ENCODE results near the gene EVA1C. TPM values are rescaled to one million over a fixed set of nuclear protein-coding genes. Genes with fewer than 3 reads are reported as not detected.
A peak's percentile ranks its signal among the peaks of the same experiment; 100 is the strongest.

Gene EVA1C
- total and polyA plus RNA-seq, 4 donors: 5.6 to 13.4 (median 10.7) TPM

DNA sequence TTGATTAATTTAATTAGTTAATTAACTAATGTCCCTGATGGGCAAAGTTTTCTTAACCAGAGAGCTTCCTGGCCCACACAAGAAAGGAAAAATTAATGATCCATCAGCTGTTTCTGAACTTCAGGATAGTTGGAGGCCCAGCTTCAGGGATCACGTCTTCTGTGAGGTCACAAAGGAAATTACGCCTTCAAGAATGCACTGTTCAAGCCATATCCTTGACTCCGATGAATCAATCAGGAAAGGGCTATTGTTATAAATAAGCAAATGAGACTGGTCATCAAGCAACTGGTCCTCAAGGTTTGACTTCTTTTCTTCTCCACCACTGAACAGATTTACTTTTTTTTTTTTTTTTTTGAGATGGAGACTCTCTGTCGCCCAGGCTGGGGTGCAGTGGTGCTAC, 132.2 kb downstream of the EVA1C start:
- Histone ChIP-seq H3K27ac (ENCODE audit: low read depth, low read length) (no peak overlapping the region), H3K36me3 (ENCODE audit: control insufficient read depth, insufficient read depth, low read length) (no peaks in the 10 kb centered on the region), H3K4me1 (ENCODE audit: control insufficient read depth, insufficient read depth, low read length) (no peaks in the 10 kb centered on the region), H3K9me3 (ENCODE audit: control insufficient read depth, insufficient read depth, low read length) (no peaks in the 10 kb centered on the region), H3K4me3 (ENCODE audit: low read depth, low read length) (no peak overlapping the region), H3K27me3 (ENCODE audit: control insufficient read depth, insufficient read depth, low read length) (no peaks in the 10 kb centered on the region)
- DNase-seq (ENCODE audit: low read depth in 4 of 6, low spot score in 6 of 6): no peak
- 100% methylated on average over 1 of the region's 4 CpGs for WGBS (ENCODE audit: insufficient coverage)

- no peak for DNase-seq (ENCODE audit: low read depth in 4 of 6, low spot score in 6 of 6)
- H3K4me1 ChIP-seq (ENCODE audit: control insufficient read depth, insufficient read depth, low read length): no peaks in the 10 kb centered on the region
- H3K9me3 ChIP-seq (ENCODE audit: control insufficient read depth, insufficient read depth, low read length): no peaks in the 10 kb centered on the region
- no peaks in the 10 kb centered on the region for H3K36me3 ChIP-seq (ENCODE audit: control insufficient read depth, insufficient read depth, low read length)
- no peak overlapping the region for H3K27ac ChIP-seq (ENCODE audit: low read depth, low read length)
- H3K27me3 ChIP-seq (ENCODE audit: control insufficient read depth, insufficient read depth, low read length): no peaks in the 10 kb centered on the region
- no peak overlapping the region for H3K4me3 ChIP-seq (ENCODE audit: low read depth, low read length)
- 80% methylated on average over 1 of the region's 6 CpGs for WGBS (ENCODE audit: insufficient coverage)
Measured at GRCh38 chr21:32545948-32546441, 133.5 kb downstream of the EVA1C start.

GRCh38 chr21:32547018-32547417, 134.5 kb downstream of the EVA1C start:
- no peaks in the 10 kb centered on the region for H3K9me3 ChIP-seq (ENCODE audit: control insufficient read depth, insufficient read depth, low read length)
- H3K27ac ChIP-seq (ENCODE audit: low read depth, low read length): no peak overlapping the region
- H3K4me1 ChIP-seq (ENCODE audit: control insufficient read depth, insufficient read depth, low read length): no peaks in the 10 kb centered on the region
- H3K27me3 ChIP-seq (ENCODE audit: control insufficient read depth, insufficient read depth, low read length): no peaks in the 10 kb centered on the region
- WGBS (ENCODE audit: insufficient coverage): 92% methylated on average over 1 of the region's 4 CpGs
- no peak overlapping the region for H3K4me3 ChIP-seq (ENCODE audit: low read depth, low read length)
- DNase-seq (ENCODE audit: low read depth in 4 of 6, low spot score in 6 of 6): no peak
- H3K36me3 ChIP-seq (ENCODE audit: control insufficient read depth, insufficient read depth, low read length): no peaks in the 10 kb centered on the region

DNA sequence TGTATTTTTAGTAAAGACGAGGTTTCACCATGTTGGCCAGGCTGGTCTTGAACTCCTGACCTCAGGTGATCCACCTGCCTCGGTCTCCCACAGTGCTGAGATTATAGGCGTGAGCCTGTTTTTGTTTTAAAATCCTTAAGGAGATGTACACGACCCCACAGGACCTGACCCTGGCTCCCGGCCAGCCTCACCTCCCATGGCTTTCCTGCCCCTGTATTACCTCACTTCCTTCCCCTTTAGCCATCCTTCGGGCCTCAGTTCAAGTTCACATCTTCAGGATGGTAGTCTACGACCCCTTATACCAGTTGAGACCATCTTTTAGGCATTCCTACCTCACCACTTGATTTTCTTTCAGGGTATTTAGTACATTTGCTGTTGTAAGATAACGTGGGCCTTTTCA, 136.5 kb downstream of the EVA1C start:
- WGBS (ENCODE audit: insufficient coverage): 85% methylated on average over 6 of the region's 8 CpGs
- no peak overlapping the region for H3K27ac ChIP-seq (ENCODE audit: low read depth, low read length)
- H3K4me1 ChIP-seq (ENCODE audit: control insufficient read depth, insufficient read depth, low read length): no peaks in the 10 kb centered on the region
- DNase-seq (ENCODE audit: low read depth in 4 of 6, low spot score in 6 of 6): no peak
- H3K27me3 ChIP-seq (ENCODE audit: control insufficient read depth, insufficient read depth, low read length): no peaks in the 10 kb centered on the region
- H3K4me3 ChIP-seq (ENCODE audit: low read depth, low read length): no peak overlapping the region
- no peaks in the 10 kb centered on the region for H3K9me3 ChIP-seq (ENCODE audit: control insufficient read depth, insufficient read depth, low read length)
- H3K36me3 ChIP-seq (ENCODE audit: control insufficient read depth, insufficient read depth, low read length): no peaks in the 10 kb centered on the region

DNA sequence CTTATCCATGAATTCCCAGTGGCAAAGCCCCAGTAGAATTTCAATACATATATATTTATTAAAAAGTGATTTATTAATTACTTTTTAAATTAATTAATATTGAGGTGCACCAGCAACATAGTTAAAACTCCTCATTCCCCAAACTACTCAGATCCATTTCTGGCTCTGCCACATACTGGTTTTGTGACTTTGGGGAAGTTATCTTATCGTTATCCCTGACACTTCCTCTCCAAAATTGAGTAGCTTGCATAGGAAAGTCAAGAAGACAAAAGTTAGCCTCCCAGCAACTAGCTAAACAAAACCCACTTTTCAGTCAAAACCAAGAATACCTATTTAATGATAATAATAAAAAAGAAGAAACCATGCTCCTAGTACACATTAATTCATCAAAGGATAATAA, 136.9 kb downstream of the EVA1C start:
- Histone ChIP-seq H3K27me3 (ENCODE audit: control insufficient read depth, insufficient read depth, low read length) (no peaks in the 10 kb centered on the region), H3K36me3 (ENCODE audit: control insufficient read depth, insufficient read depth, low read length) (no peaks in the 10 kb centered on the region), H3K27ac (ENCODE audit: low read depth, low read length) (no peak overlapping the region), H3K9me3 (ENCODE audit: control insufficient read depth, insufficient read depth, low read length) (no peaks in the 10 kb centered on the region), H3K4me3 (ENCODE audit: low read depth, low read length) (no peak overlapping the region), H3K4me1 (ENCODE audit: control insufficient read depth, insufficient read depth, low read length) (no peaks in the 10 kb centered on the region)
- DNase-seq (ENCODE audit: low read depth in 4 of 6, low spot score in 6 of 6): no peak
- no CpG with 5 or more reads among the region's 1 CpG for WGBS (ENCODE audit: insufficient coverage)

DNA sequence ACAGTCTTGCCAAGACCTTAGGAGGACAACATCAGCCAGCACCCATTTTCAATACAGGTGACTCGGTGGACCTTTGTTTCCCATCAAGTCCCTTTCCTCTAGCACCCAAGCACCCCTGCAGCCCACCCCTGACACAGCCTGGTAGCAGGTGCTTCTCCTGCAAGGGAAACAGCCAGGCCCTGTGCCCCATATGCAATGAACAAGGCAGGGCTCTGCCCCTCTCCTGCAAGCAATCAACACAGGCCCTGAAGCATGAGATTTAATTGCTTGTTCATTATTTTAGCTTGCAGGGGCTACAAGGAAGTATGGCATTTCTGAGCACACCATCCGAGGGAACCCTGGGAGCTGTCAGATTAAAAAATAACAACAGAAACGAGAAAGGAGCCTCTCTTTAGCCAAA, 137.4 kb downstream of the EVA1C start:
- Histone ChIP-seq H3K27ac (ENCODE audit: low read depth, low read length) (no peak overlapping the region), H3K36me3 (ENCODE audit: control insufficient read depth, insufficient read depth, low read length) (no peaks in the 10 kb centered on the region), H3K4me3 (ENCODE audit: low read depth, low read length) (no peak overlapping the region), H3K27me3 (ENCODE audit: control insufficient read depth, insufficient read depth, low read length) (no peaks in the 10 kb centered on the region), H3K9me3 (ENCODE audit: control insufficient read depth, insufficient read depth, low read length) (no peaks in the 10 kb centered on the region), H3K4me1 (ENCODE audit: control insufficient read depth, insufficient read depth, low read length) (no peaks in the 10 kb centered on the region)
- DNase-seq (ENCODE audit: low read depth in 4 of 6, low spot score in 6 of 6): peak in 1 of 6 donors; percentile 47
- 68% methylated on average over 3 of the region's 3 CpGs for WGBS (ENCODE audit: insufficient coverage)

- Histone ChIP-seq H3K27ac (ENCODE audit: low read depth, low read length) (no peak overlapping the region), H3K4me1 (ENCODE audit: control insufficient read depth, insufficient read depth, low read length) (no peaks in the 10 kb centered on the region), H3K27me3 (ENCODE audit: control insufficient read depth, insufficient read depth, low read length) (no peaks in the 10 kb centered on the region), H3K4me3 (ENCODE audit: low read depth, low read length) (no peak overlapping the region), H3K9me3 (ENCODE audit: control insufficient read depth, insufficient read depth, low read length) (no peaks in the 10 kb centered on the region), H3K36me3 (ENCODE audit: control insufficient read depth, insufficient read depth, low read length) (no peaks in the 10 kb centered on the region)
- 92% methylated on average over 1 of the region's 4 CpGs for WGBS (ENCODE audit: insufficient coverage)
- no peak for DNase-seq (ENCODE audit: low read depth in 4 of 6, low spot score in 6 of 6)
Measured at GRCh38 chr21:32554832-32555638, 142.5 kb downstream of the EVA1C start.

- WGBS (ENCODE audit: insufficient coverage): no CpG with 5 or more reads among the region's 3 CpGs
- H3K4me1 ChIP-seq (ENCODE audit: control insufficient read depth, insufficient read depth, low read length): no peaks in the 10 kb centered on the region
- DNase-seq (ENCODE audit: low read depth in 4 of 6, low spot score in 6 of 6): no peak
- no peak overlapping the region for H3K27ac ChIP-seq (ENCODE audit: low read depth, low read length)
- no peaks in the 10 kb centered on the region for H3K27me3 ChIP-seq (ENCODE audit: control insufficient read depth, insufficient read depth, low read length)
- H3K9me3 ChIP-seq (ENCODE audit: control insufficient read depth, insufficient read depth, low read length): no peaks in the 10 kb centered on the region
- H3K4me3 ChIP-seq (ENCODE audit: low read depth, low read length): no peak overlapping the region
- no peaks in the 10 kb centered on the region for H3K36me3 ChIP-seq (ENCODE audit: control insufficient read depth, insufficient read depth, low read length)
Measured at GRCh38 chr21:32558106-32558505, 145.6 kb downstream of the EVA1C start.

- no peaks in the 10 kb centered on the region for H3K36me3 ChIP-seq (ENCODE audit: control insufficient read depth, insufficient read depth, low read length)
- no peaks in the 10 kb centered on the region for H3K27me3 ChIP-seq (ENCODE audit: control insufficient read depth, insufficient read depth, low read length)
- H3K27ac ChIP-seq (ENCODE audit: low read depth, low read length): no peak overlapping the region
- H3K4me1 ChIP-seq (ENCODE audit: control insufficient read depth, insufficient read depth, low read length): no peaks in the 10 kb centered on the region
- WGBS (ENCODE audit: insufficient coverage): 88% methylated on average over 5 of the region's 6 CpGs
- H3K4me3 ChIP-seq (ENCODE audit: low read depth, low read length): no peak overlapping the region
- DNase-seq (ENCODE audit: low read depth in 4 of 6, low spot score in 6 of 6): no peak
- no peaks in the 10 kb centered on the region for H3K9me3 ChIP-seq (ENCODE audit: control insufficient read depth, insufficient read depth, low read length)
Measured at GRCh38 chr21:32559006-32559610, 146.6 kb downstream of the EVA1C start.

DNA sequence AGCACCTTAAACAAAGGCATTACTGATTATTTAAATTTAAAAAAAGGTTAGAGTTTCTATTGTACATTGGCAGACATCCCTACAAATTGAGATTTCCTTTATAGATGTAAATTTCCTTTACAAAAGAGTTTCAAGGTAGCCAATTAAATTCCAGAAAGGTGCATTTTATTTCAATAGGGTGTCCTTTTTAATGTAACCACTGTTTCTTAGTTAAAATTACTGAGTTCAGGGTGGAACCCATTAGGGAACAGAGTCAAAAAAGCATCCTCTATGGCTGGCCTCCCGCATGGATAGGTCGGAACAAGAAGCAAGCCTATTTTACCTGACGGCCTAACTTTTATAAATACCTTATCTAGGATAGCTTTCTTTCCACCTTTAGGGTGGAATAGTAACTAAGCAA, 148.4 kb downstream of the EVA1C start:
- Histone ChIP-seq H3K27me3 (ENCODE audit: control insufficient read depth, insufficient read depth, low read length) (no peaks in the 10 kb centered on the region), H3K27ac (ENCODE audit: low read depth, low read length) (no peak overlapping the region), H3K4me1 (ENCODE audit: control insufficient read depth, insufficient read depth, low read length) (no peaks in the 10 kb centered on the region), H3K36me3 (ENCODE audit: control insufficient read depth, insufficient read depth, low read length) (no peaks in the 10 kb centered on the region), H3K9me3 (ENCODE audit: control insufficient read depth, insufficient read depth, low read length) (no peaks in the 10 kb centered on the region), H3K4me3 (ENCODE audit: low read depth, low read length) (no peak overlapping the region)
- WGBS (ENCODE audit: insufficient coverage): no CpG with 5 or more reads among the region's 3 CpGs
- no peak for DNase-seq (ENCODE audit: low read depth in 4 of 6, low spot score in 6 of 6)

All from spinal cord (tissue), 10 donors.